A673 (cell line): Measurements from ENCODE around the gene PRAMEF2. TPM values are rescaled to one million over a fixed set of nuclear protein-coding genes. Genes with fewer than 3 reads are reported as not detected.
"Not testable (repeated sequence)": the region's sequence is repeated elsewhere in the genome, so short reads cannot be mapped to it uniquely, and the experiment has no call there.

Experiments used
- Bru-seq: library from RNA; stranded (reverse); fragments of 400-500 nt; gene quantifications from one replicate; lab custom pipeline; 2021; lab: Mats Ljungman, UMichigan
- BruChase-seq, 2 experiments: library from RNA; stranded (reverse); fragments of 400-500 nt; gene quantifications; one replicate each; lab custom pipeline; 2021; lab: Mats Ljungman, UMichigan
- BruUV-seq: library from RNA; stranded (reverse); fragments of 400-500 nt; replicated peaks from 2 replicates; lab custom pipeline; 2021; lab: Mats Ljungman, UMichigan
- CTCF ChIA-PET: fragments of 300-600 bp; sonication (Branson Sonifier 250); formaldehyde crosslinking; loops from one replicate; lab custom pipeline; 2022; ENCODE audit warnings: antibody characterized with exemption; lab: Charles Lee
- POLR2A ChIA-PET: fragments of 300-600 bp; sonication (Branson Sonifier 250); formaldehyde crosslinking; loops from one replicate; lab custom pipeline; 2022; ENCODE audit warnings: antibody characterized with exemption; ENCODE audit not compliant: low non-redundant PET; lab: Charles Lee
- DNase-seq: peaks from one replicate; pipeline ENCODE4 v3.0.0-alpha.2; 2015; ENCODE audit warnings: low spot score
- H3K27ac ChIP-seq: fragments of 200-600 bp; sonication (generic); 2 replicates; pipeline ENCODE4 v1.5.1; 2016; ENCODE audit warnings: mixed run types, low read depth, mild to moderate bottlenecking, mixed read lengths, antibody characterized with exemption, low read length; ENCODE audit not compliant: poor library complexity, severe bottlenecking
- H3K27me3 ChIP-seq: fragments of 200-600 bp; sonication (generic); replicated peaks from 2 replicates; pipeline ENCODE4 v1.6.1; 2017; ENCODE audit warnings: mixed run types, low read depth, mild to moderate bottlenecking, mixed read lengths, antibody characterized with exemption, low read length; ENCODE audit not compliant: insufficient read depth, poor library complexity
- H3K36me3 ChIP-seq: fragments of 200-600 bp; sonication (generic); 2 replicates; pipeline ENCODE4 v1.6.1; 2016; ENCODE audit warnings: mixed run types, mild to moderate bottlenecking, mixed read lengths, antibody characterized with exemption, low read length; ENCODE audit not compliant: insufficient read depth, poor library complexity, severe bottlenecking
- H3K4me1 ChIP-seq: fragments of 200-600 bp; sonication (generic); 2 replicates; pipeline ENCODE4 v1.6.1; 2017; ENCODE audit warnings: mixed run types, mild to moderate bottlenecking, mixed read lengths, antibody characterized with exemption, low read length; ENCODE audit not compliant: insufficient read depth, poor library complexity, severe bottlenecking
- H3K4me3 ChIP-seq: fragments of 200-600 bp; sonication (generic); 2 replicates; pipeline ENCODE4 v1.5.1; 2016; ENCODE audit warnings: low read depth, mixed run types, mild to moderate bottlenecking, mixed read lengths, low read length; ENCODE audit not compliant: poor library complexity, severe bottlenecking
- H3K9me3 ChIP-seq: fragments of 200-600 bp; sonication (generic); 2 replicates; pipeline ENCODE4 v1.6.1; 2016; ENCODE audit warnings: mixed run types, low read depth, mild to moderate bottlenecking, mixed read lengths, antibody characterized with exemption, low read length; ENCODE audit not compliant: poor library complexity, severe bottlenecking
- CTCF ChIP-seq: fragments of 300-800, 200-600 bp; sonication (generic); conservative IDR thresholded peaks from 2 replicates; pipeline ENCODE4 v1.5.1; 2017; ENCODE audit warnings: low read depth, mild to moderate bottlenecking, antibody characterized with exemption, low read length, moderate library complexity, mixed read lengths
- EZH2 ChIP-seq: fragments of 200-600 bp; sonication (generic); IDR thresholded peaks from 2 replicates; pipeline ENCODE4 v1.6.1; 2017; ENCODE audit warnings: borderline replicate concordance, low read depth, mild to moderate bottlenecking, mixed read lengths, antibody characterized with exemption, low read length; ENCODE audit not compliant: poor library complexity, severe bottlenecking
- intact Hi-C: fragments of 100-400 bp; cut with micrococcal nuclease; formaldehyde crosslinking; loops from one replicate; pipeline ENCODE4 v1.10.0; 2022; ENCODE audit not compliant: unreplicated experiment
- long read RNA-seq: library from polyadenylated mRNA; stranded (forward); transcript quantifications from one replicate; pipeline ENCODE4 v2.0.0, GENCODE V29; 2022
- total RNA-seq: library from RNA; stranded (reverse); gene quantifications from 2 replicates; pipeline ENCODE4 v1.2.3, GENCODE V29; 2021

The PRAMEF2 gene
- not detected in 2 replicates for total RNA-seq
- Bru-seq, nascent RNA, result not detected
- not detected for BruChase-seq, experiment 1, labeled RNA remaining after a 2-hour chase
- BruChase-seq, experiment 2, labeled RNA remaining after a 6-hour chase, result not detected
- long read RNA-seq, result 0 reads

DNA sequence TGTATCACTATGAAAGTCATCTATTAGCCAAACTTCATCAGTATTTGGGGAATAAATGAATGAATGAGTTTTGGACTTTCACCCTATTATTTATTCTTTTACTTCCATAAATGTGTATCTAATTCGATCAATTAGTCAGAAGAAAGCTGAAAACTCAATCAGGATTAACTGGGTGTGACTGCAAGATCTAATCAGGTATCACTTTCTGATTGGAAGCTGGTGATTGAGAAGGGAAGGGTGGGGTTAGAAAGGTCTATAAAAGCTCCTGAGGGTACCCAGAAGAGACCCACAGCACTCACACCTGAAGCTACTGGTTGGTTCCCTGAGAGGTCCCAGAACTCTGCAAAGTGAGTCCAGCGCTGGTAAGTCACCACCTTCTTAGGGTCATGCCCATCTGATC lies at the start of gene PRAMEF2:
Gene PRAMEF2, plus strand, starts transcription at position 301 of the 400 bp plus-strand sequence. CDS start 1,924 bp downstream, outside the sequence.
- H3K27ac ChIP-seq, CTCF ChIA-PET, BruUV-seq, H3K27me3 ChIP-seq, H3K4me3 ChIP-seq, H3K9me3 ChIP-seq, POLR2A ChIA-PET, H3K4me1 ChIP-seq, H3K36me3 ChIP-seq, DNase-seq, intact Hi-C loops: not testable (repeated sequence)

DNA sequence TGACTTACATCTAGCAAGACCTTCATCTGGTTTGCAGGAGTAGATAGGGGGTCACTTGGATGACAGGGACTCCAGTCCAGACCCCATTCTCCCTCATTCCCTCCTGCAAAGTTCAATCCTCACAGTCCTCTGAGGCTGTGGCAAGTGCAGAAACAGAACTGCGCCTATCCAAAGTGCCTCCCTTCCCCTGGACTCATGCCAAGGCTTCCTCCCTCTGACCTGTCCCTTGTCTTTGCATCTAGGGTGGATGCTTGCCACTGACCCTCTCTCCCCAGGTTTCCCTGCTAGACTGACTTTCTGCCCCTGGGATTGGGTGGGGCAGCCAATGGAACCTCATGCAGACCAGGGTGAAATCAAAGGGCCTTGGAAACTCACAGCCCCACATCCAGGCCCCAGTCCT lies 47.0 kb upstream of the PRAMEF2 start:
- ChIA-PET POLR2A (no interaction called here), CTCF (no interaction called here)
- no peak for DNase-seq
- Histone ChIP-seq H3K27me3 (no peaks in the 10 kb centered on the region), H3K4me1 (no peaks in the 10 kb centered on the region), H3K4me3 (no peak overlapping the region), H3K9me3 (no peaks in the 10 kb centered on the region), H3K36me3 (no peaks in the 10 kb centered on the region), H3K27ac (no peak overlapping the region)
- intact Hi-C loops, result no loop called here
- BruUV-seq, result no TSS peak
- TF ChIP-seq EZH2 (no peak), CTCF (no peak)

- Histone ChIP-seq H3K9me3 (no peaks in the 10 kb centered on the region), H3K4me1 (no peaks in the 10 kb centered on the region), H3K4me3 (no peak overlapping the region), H3K27ac (no peak overlapping the region), H3K27me3 (no peaks in the 10 kb centered on the region), H3K36me3 (no peaks in the 10 kb centered on the region)
- no peak for DNase-seq
- no peak for TF ChIP-seq EZH2
- ChIA-PET POLR2A (no interaction called here), CTCF (no interaction called here)
- BruUV-seq, result no TSS peak
- intact Hi-C loops, result no loop called here
Observed at GRCh38 chr1:12810691-12811408, 46.0 kb upstream of the PRAMEF2 start.

- no peaks in the 10 kb centered on the region for H3K9me3 ChIP-seq
- no peaks in the 10 kb centered on the region for H3K27me3 ChIP-seq
- no peaks in the 10 kb centered on the region for H3K4me1 ChIP-seq
- H3K27ac ChIP-seq, result no peak overlapping the region
- TF ChIP-seq CTCF (no peak), EZH2 (no peak)
- H3K36me3 ChIP-seq, result no peaks in the 10 kb centered on the region
- intact Hi-C loops, result no loop called here
- DNase-seq, result no peak
- CTCF ChIA-PET, result no interaction called here
- POLR2A ChIA-PET, result no interaction called here
- BruUV-seq, result no TSS peak
- no peak overlapping the region for H3K4me3 ChIP-seq
Observed at GRCh38 chr1:12811409-12811784, 45.5 kb upstream of the PRAMEF2 start.

GRCh38 chr1:12819061-12819460 lies 37.8 kb upstream of the PRAMEF2 start:
- BruUV-seq, H3K27me3 ChIP-seq, H3K36me3 ChIP-seq, H3K9me3 ChIP-seq, DNase-seq, intact Hi-C loops, POLR2A ChIA-PET, H3K4me1 ChIP-seq, H3K4me3 ChIP-seq, CTCF ChIA-PET, H3K27ac ChIP-seq: not testable (repeated sequence)

- H3K27me3 ChIP-seq, H3K4me1 ChIP-seq, intact Hi-C loops, H3K4me3 ChIP-seq, DNase-seq, H3K27ac ChIP-seq, H3K36me3 ChIP-seq, CTCF ChIA-PET, POLR2A ChIA-PET, BruUV-seq, H3K9me3 ChIP-seq: not testable (repeated sequence)
Observed at GRCh38 chr1:12831310-12831709, 25.6 kb upstream of the PRAMEF2 start, which contains the start of gene PRAMEF11. TSS of gene PRAMEF11 (minus strand) at chr1:12831410. CDS start at chr1:12828789, 2,621 bp downstream.
